Sigmoid colon (tissue), 4 donors: ENCODE measurements around the gene OR1S2.

ENCODE experiments used
- EP300 ChIP-seq, 4 donors: sonication (generic); formaldehyde crosslinking; IDR thresholded peaks; one replicate each; pipeline ENCODE4 v1.6.1; 2017; ENCODE audit warnings: antibody characterized with exemption in 4 of 4
- POLR2AphosphoS5 ChIP-seq, 4 donors: sonication (generic); formaldehyde crosslinking; IDR thresholded peaks; one replicate each; pipeline ENCODE4 v1.6.1; 2017; ENCODE audit warnings: antibody characterized with exemption in 4 of 4
- TF ChIP-seq, protein P1 (sequence below), 4 experiments: fragments of 450-650 bp in 3 of 4; fragments of 200-600 bp in 1 of 4; IDR thresholded peaks; one replicate each; pipeline ENCODE4 v1.5.1; 2016 to 2019; ENCODE audit warnings: antibody characterized with exemption in 4 of 4, mild to moderate bottlenecking in 3 of 4, moderate library complexity in 2 of 4

DNA sequence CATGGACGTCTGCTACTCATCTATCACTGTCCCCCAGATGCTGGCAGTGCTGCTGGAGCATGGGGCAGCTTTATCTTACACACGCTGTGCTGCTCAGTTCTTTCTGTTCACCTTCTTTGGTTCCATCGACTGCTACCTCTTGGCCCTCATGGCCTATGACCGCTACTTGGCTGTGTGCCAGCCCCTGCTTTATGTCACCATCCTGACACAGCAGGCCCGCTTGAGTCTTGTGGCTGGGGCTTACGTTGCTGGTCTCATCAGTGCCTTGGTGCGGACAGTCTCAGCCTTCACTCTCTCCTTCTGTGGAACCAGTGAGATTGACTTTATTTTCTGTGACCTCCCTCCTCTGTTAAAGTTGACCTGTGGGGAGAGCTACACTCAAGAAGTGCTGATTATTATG lies 24.3 kb downstream of the OR1S2 start:
- TF ChIP-seq EP300 (IDR thresholded peaks at IDR 0.05) = no peak
- TF ChIP-seq, protein P1, sequence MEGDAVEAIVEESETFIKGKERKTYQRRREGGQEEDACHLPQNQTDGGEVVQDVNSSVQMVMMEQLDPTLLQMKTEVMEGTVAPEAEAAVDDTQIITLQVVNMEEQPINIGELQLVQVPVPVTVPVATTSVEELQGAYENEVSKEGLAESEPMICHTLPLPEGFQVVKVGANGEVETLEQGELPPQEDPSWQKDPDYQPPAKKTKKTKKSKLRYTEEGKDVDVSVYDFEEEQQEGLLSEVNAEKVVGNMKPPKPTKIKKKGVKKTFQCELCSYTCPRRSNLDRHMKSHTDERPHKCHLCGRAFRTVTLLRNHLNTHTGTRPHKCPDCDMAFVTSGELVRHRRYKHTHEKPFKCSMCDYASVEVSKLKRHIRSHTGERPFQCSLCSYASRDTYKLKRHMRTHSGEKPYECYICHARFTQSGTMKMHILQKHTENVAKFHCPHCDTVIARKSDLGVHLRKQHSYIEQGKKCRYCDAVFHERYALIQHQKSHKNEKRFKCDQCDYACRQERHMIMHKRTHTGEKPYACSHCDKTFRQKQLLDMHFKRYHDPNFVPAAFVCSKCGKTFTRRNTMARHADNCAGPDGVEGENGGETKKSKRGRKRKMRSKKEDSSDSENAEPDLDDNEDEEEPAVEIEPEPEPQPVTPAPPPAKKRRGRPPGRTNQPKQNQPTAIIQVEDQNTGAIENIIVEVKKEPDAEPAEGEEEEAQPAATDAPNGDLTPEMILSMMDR (IDR thresholded peaks at IDR 0.05) = no peak
- no peak for TF ChIP-seq POLR2AphosphoS5 (IDR thresholded peaks at IDR 0.05)
